Sigmoid colon (tissue), 7 donors: ENCODE results near the gene MRPS18B. TPM values are rescaled to one million over a fixed set of nuclear protein-coding genes. Genes with fewer than 3 reads are reported as not detected.

Experiments used
- DNase-seq: peaks from one replicate; pipeline ENCODE4 v3.0.0-alpha.2; 2019
- H3K27ac ChIP-seq, 4 donors: fragments of 200-600 bp; sonication (generic); one replicate each; pipeline ENCODE4 v1.5.1; 2016 to 2019; ENCODE audit warnings: mild to moderate bottlenecking in 1 of 4
- H3K27me3 ChIP-seq, 3 donors: fragments of 200-600 bp; sonication (generic); one replicate each; pipeline ENCODE4 v1.5.1; 2019; ENCODE audit warnings: mild to moderate bottlenecking in 1 of 3
- H3K36me3 ChIP-seq, 4 donors: fragments of 200-600 bp; sonication (generic); one replicate each; pipeline ENCODE4 v1.5.1; 2016 to 2019
- H3K4me1 ChIP-seq, 4 donors: fragments of 200-600 bp; sonication (generic); one replicate each; pipeline ENCODE4 v1.5.1; 2017 to 2019
- H3K4me3 ChIP-seq, 4 donors: fragments of 200-600 bp; sonication (generic); one replicate each; pipeline ENCODE4 v1.5.1; 2017 to 2019; ENCODE audit warnings: mild to moderate bottlenecking in 2 of 4, moderate library complexity in 1 of 4
- H3K9me3 ChIP-seq, 4 donors: fragments of 200-600 bp in 3 of 4; sonication (generic) in 3 of 4; one replicate each; pipeline versions ENCODE4 v1.5.1 to v1.6.1; 2013 to 2019
- CTCF ChIP-seq, 4 experiments: fragments of 450-650 bp in 3 of 4; fragments of 200-600 bp in 1 of 4; IDR thresholded peaks; one replicate each; pipeline ENCODE4 v1.5.1; 2016 to 2019; ENCODE audit warnings: antibody characterized with exemption in 4 of 4, mild to moderate bottlenecking in 3 of 4, moderate library complexity in 2 of 4
- EP300 ChIP-seq, 4 donors: sonication (generic); formaldehyde crosslinking; IDR thresholded peaks; one replicate each; pipeline ENCODE4 v1.6.1; 2017; ENCODE audit warnings: antibody characterized with exemption in 4 of 4
- POLR2A ChIP-seq, 2 donors: fragments of 450-650 bp; IDR thresholded peaks; one replicate each; pipeline ENCODE4 v1.6.1; 2016; ENCODE audit warnings: antibody characterized with exemption in 2 of 2, mild to moderate bottlenecking in 2 of 2, moderate library complexity in 2 of 2
- POLR2AphosphoS5 ChIP-seq, 4 donors: sonication (generic); formaldehyde crosslinking; IDR thresholded peaks; one replicate each; pipeline ENCODE4 v1.6.1; 2017; ENCODE audit warnings: antibody characterized with exemption in 4 of 4
- WGBS, 2 donors: extraction: QIAGEN DNeasy Blood & Tissue Kit; methylation state at CpG; one replicate each; pipeline ENCODE4 v1.1.7; 2013; 5-methylcytosine and 5-hydroxymethylcytosine counted together
- intact Hi-C: fragments of 100-400 bp; cut with DNase I; formaldehyde crosslinking; loops from one replicate; pipeline ENCODE4 v1.15.1; 2023
- polyA plus RNA-seq, 3 donors: library from polyadenylated mRNA; stranded (reverse); fragments of 200-250 nt; gene quantifications; one replicate each; pipeline ENCODE4 v1.2.3, GENCODE V29; 2013
- total RNA-seq, 4 donors: library from RNA; depleted of rRNA; stranded (reverse); fragments of >200 nt; gene quantifications; one replicate each; pipeline ENCODE4 v1.1.0, GENCODE V29; 2016
- donor health status: healthy with polysubstance abuse.
- donor health status: Bipolar disorder and iron deficiency.
- donor health status: healthy.

Gene MRPS18B
- total and polyA plus RNA-seq, 7 donors, result 36.3 to 81.2 (median 58.9) TPM

GRCh38 chr6:30601436-30601814 lies 16.2 kb upstream of the MRPS18B start:
- Histone ChIP-seq H3K9me3 (no peaks in the 10 kb centered on the region), H3K36me3 (peaks cover 57 to 61% (median 58%) of the 10 kb centered on the region in 4 donors), H3K4me3 (no peak overlapping the region), H3K4me1 (no peaks in the 10 kb centered on the region), H3K27me3 (no peaks in the 10 kb centered on the region), H3K27ac (no peak overlapping the region)
- intact Hi-C loops, result no loop called here
- TF ChIP-seq POLR2AphosphoS5 (IDR thresholded peaks at IDR 0.05) (peak in 1 of 4 donors; percentile 35), POLR2A (IDR thresholded peaks at IDR 0.05) (no peak), EP300 (IDR thresholded peaks at IDR 0.05) (no peak), CTCF (IDR thresholded peaks at IDR 0.05) (no peak)
- WGBS, 2 donors, result 67 to 72% methylated on average over 6 of the region's 6 CpGs
- no peak for DNase-seq

GRCh38 chr6:30601815-30602641 lies 15.6 kb upstream of the MRPS18B start:
- intact Hi-C loops, result no loop called here
- H3K9me3 ChIP-seq, result no peaks in the 10 kb centered on the region
- DNase-seq, result no peak
- H3K4me1 ChIP-seq, result no peaks in the 10 kb centered on the region
- WGBS, 2 donors, result 91 to 93% methylated on average over 39 of the region's 39 CpGs
- H3K4me3 ChIP-seq, result no peak overlapping the region
- H3K27ac ChIP-seq, result no peak overlapping the region
- H3K36me3 ChIP-seq, result peaks cover 63 to 67% (median 64%) of the 10 kb centered on the region in 4 donors
- no peaks in the 10 kb centered on the region for H3K27me3 ChIP-seq
- TF ChIP-seq EP300 (IDR thresholded peaks at IDR 0.05) (no peak), CTCF (IDR thresholded peaks at IDR 0.05) (no peak), POLR2AphosphoS5 (IDR thresholded peaks at IDR 0.05) (peak in 3 of 4 donors; percentile 21 to 34 (median 29)), POLR2A (IDR thresholded peaks at IDR 0.05) (no peak)

- intact Hi-C loops, result no loop called here
- no peak overlapping the region for H3K27ac ChIP-seq
- H3K4me3 ChIP-seq, result no peak overlapping the region
- H3K9me3 ChIP-seq, result no peaks in the 10 kb centered on the region
- DNase-seq, result no peak
- peaks cover 79 to 86% (median 83%) of the 10 kb centered on the region in 4 donors for H3K36me3 ChIP-seq
- TF ChIP-seq EP300 (IDR thresholded peaks at IDR 0.05) (no peak), POLR2AphosphoS5 (IDR thresholded peaks at IDR 0.05) (no peak), CTCF (IDR thresholded peaks at IDR 0.05) (no peak), POLR2A (IDR thresholded peaks at IDR 0.05) (no peak)
- WGBS, 2 donors, result 93 to 95% methylated on average over 13 of the region's 13 CpGs
- no peaks in the 10 kb centered on the region for H3K27me3 ChIP-seq
- H3K4me1 ChIP-seq, result peaks cover 0 to under 1% (median 0%) of the 10 kb centered on the region in 4 donors
Observed at GRCh38 chr6:30603961-30604360, 13.7 kb upstream of the MRPS18B start.

- H3K4me3 ChIP-seq, result no peak overlapping the region
- peak; percentile 34 for DNase-seq
- intact Hi-C loops, result loop anchor here (10.0 kb wide), 1 partner anchor 1215 kb away; the partner anchor contains the start of gene HSPA1B
- peaks cover 37 to 47% (median 41%) of the 10 kb centered on the region in 4 donors for H3K36me3 ChIP-seq
- peak in 1 of 4 donors; percentile 5 for TF ChIP-seq POLR2AphosphoS5 (IDR thresholded peaks at IDR 0.05)
- TF ChIP-seq EP300 (IDR thresholded peaks at IDR 0.05), result no peak
- WGBS, 2 donors, result 80 to 81% methylated on average over 4 of the region's 4 CpGs
- no peaks in the 10 kb centered on the region for H3K9me3 ChIP-seq
- H3K27me3 ChIP-seq, result no peaks in the 10 kb centered on the region
- H3K27ac ChIP-seq, result peak overlapping the region in 3 of 4 donors; percentile 1 to 94 (median 5)
- H3K4me1 ChIP-seq, result peaks cover 0 to 56% (median 48%) of the 10 kb centered on the region in 4 donors
Observed at GRCh38 chr6:30610065-30610464, 7.6 kb upstream of the MRPS18B start.

- peak overlapping the region; percentile 5 to 98 (median 55) for H3K27ac ChIP-seq
- no peak overlapping the region for H3K4me3 ChIP-seq
- WGBS, 2 donors, result 84 to 85% methylated on average over 9 of the region's 9 CpGs
- peaks cover 33 to 40% (median 33%) of the 10 kb centered on the region in 4 donors for H3K36me3 ChIP-seq
- peaks cover 0 to 56% (median 48%) of the 10 kb centered on the region in 4 donors for H3K4me1 ChIP-seq
- peak; percentile 53 for DNase-seq
- H3K27me3 ChIP-seq, result no peaks in the 10 kb centered on the region
- TF ChIP-seq POLR2AphosphoS5 (IDR thresholded peaks at IDR 0.05) (peak in 2 of 4 donors; percentile 1 to 18), POLR2A (IDR thresholded peaks at IDR 0.05) (no peak)
- H3K9me3 ChIP-seq, result no peaks in the 10 kb centered on the region
- intact Hi-C loops, result loop anchor here (10.0 kb wide), 1 partner anchor 1213 kb away; the partner anchor contains the start of gene HSPA1B
Observed at GRCh38 chr6:30611150-30611855, 6.3 kb upstream of the MRPS18B start.
